NB4 (cell line): Measurements from ENCODE around the gene DYSF.

Experiments used
- DNase-seq: peaks from one replicate; pipeline ENCODE4 v3.0.0; 2010; ENCODE audit warnings: low read depth
- H3K4me3 ChIP-seq: one replicate; pipeline ENCODE4 v1.5.1; 2011; ENCODE audit warnings: mild to moderate bottlenecking, low read depth, low read length, moderate library complexity
- MYC ChIP-seq: IDR thresholded peaks from 2 replicates; pipeline ENCODE4 v1.6.1; 2011; ENCODE audit warnings: low read depth, low read length
- POLR2A ChIP-seq: IDR thresholded peaks from 2 replicates; pipeline ENCODE4 v1.6.1; 2011; ENCODE audit warnings: mild to moderate bottlenecking; ENCODE audit not compliant: insufficient read length; ENCODE audit errors: extremely low read depth
- TF ChIP-seq, protein P1 (sequence below): IDR thresholded peaks from one replicate; pipeline ENCODE4 v1.5.1; 2012; ENCODE audit warnings: low read depth, low read length
- TF ChIP-seq, protein P2 (sequence below): IDR thresholded peaks from 2 replicates; pipeline ENCODE4 v1.6.1; 2011; ENCODE audit warnings: low read depth, low read length

DYSF gene

DNA sequence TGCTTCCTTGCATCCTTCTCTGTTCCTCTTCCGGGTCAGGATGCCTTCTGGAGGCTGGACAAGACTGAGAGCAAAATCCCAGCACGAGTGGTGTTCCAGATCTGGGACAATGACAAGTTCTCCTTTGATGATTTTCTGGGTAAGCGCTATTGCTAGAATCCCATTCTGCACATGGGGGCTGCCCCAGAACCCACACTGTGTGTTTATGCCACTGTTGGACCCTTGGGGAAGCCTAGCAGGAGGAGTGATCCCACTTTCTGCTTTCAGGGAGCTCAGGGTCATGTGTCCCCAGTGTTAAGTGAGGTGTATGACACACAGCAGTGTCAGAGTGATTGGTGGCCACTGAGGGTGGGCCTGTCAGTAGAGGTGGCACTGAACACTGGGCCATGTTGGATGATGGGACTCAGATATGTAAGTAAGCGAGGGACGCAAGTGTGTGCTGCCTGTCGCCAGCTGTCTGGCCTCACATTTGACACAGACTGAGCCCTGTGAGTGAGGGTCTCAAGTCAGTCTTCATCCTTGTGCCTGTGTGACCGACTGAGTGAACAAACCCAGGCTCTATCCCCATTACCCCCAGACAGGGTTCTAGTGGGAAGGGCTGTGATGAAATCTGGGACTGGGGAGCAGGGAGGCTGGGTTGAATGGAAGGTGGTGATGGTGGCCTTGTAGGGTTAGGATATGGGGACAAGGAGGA lies 220.9 kb downstream of the DYSF start:
- DNase-seq = no peak
- no peak overlapping the region for H3K4me3 ChIP-seq
- TF ChIP-seq, protein P1, sequence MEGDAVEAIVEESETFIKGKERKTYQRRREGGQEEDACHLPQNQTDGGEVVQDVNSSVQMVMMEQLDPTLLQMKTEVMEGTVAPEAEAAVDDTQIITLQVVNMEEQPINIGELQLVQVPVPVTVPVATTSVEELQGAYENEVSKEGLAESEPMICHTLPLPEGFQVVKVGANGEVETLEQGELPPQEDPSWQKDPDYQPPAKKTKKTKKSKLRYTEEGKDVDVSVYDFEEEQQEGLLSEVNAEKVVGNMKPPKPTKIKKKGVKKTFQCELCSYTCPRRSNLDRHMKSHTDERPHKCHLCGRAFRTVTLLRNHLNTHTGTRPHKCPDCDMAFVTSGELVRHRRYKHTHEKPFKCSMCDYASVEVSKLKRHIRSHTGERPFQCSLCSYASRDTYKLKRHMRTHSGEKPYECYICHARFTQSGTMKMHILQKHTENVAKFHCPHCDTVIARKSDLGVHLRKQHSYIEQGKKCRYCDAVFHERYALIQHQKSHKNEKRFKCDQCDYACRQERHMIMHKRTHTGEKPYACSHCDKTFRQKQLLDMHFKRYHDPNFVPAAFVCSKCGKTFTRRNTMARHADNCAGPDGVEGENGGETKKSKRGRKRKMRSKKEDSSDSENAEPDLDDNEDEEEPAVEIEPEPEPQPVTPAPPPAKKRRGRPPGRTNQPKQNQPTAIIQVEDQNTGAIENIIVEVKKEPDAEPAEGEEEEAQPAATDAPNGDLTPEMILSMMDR = no peak
- TF ChIP-seq POLR2A (no peak), MYC (no peak)
- TF ChIP-seq, protein P2, sequence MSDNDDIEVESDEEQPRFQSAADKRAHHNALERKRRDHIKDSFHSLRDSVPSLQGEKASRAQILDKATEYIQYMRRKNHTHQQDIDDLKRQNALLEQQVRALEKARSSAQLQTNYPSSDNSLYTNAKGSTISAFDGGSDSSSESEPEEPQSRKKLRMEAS = no peak

DNA sequence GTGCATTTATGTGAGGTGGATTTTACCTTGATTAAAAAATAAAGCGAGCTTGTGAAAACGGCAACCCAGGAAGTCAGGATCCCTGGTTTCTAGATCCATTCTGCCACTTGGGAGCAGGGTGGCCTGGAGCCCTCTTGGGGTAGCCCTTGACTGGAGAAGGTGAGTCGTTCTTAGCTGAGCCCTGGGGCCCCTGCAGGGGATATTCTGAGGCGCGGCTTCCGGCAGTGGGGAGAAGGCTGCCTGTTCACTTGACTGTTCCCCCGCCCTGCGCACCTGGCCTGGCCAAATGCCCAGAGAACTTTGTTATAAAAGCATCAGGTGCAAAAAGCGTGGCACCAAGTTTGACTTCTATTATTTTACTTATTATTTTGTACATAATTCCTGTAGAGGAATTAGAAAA lies 221.9 kb downstream of the DYSF start:
- TF ChIP-seq POLR2A (no peak), MYC (no peak)
- TF ChIP-seq, protein P2 = no peak
- TF ChIP-seq, protein P1 = no peak
- no peak for DNase-seq
- no peak overlapping the region for H3K4me3 ChIP-seq

DNA sequence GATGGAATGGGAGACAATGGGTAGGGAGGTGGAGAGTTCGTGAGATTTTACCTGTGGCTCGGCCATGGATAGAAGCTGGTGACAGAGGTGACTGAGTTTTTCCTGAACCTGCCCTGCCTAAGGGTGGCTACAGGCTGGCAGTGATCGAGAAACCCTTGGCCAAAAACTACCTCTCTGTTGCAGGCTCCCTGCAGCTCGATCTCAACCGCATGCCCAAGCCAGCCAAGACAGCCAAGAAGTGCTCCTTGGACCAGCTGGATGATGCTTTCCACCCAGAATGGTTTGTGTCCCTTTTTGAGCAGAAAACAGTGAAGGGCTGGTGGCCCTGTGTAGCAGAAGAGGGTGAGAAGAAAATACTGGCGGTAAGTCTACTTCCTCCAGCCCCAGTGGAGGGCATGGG lies 225.5 kb downstream of the DYSF start:
- no peak overlapping the region for H3K4me3 ChIP-seq
- TF ChIP-seq, protein P1 = no peak
- TF ChIP-seq MYC (no peak), POLR2A (no peak)
- TF ChIP-seq, protein P2 = no peak
- DNase-seq = no peak

DNA sequence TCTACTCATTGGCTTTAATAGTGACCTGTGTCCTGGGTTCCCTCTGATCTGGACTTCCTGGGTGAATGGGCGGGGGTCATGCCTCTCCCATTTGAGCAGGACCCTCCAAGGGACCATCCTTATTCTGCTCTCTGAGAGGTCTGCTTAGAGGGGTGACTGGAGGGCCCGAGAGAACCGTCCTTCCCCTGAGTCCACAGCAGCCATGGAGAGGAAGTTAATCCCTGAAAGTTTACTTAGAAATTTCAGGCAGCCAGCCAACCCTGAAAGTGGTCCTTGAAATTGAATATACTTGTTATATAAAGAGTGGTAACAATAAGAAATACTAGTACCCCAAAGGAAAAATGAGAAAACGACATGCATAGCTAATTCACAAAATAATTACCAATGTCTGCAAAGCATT lies 226.1 kb downstream of the DYSF start:
- no peak for DNase-seq
- TF ChIP-seq MYC (no peak), POLR2A (no peak)
- TF ChIP-seq, protein P1 = no peak
- TF ChIP-seq, protein P2 = no peak
- no peak overlapping the region for H3K4me3 ChIP-seq

DNA sequence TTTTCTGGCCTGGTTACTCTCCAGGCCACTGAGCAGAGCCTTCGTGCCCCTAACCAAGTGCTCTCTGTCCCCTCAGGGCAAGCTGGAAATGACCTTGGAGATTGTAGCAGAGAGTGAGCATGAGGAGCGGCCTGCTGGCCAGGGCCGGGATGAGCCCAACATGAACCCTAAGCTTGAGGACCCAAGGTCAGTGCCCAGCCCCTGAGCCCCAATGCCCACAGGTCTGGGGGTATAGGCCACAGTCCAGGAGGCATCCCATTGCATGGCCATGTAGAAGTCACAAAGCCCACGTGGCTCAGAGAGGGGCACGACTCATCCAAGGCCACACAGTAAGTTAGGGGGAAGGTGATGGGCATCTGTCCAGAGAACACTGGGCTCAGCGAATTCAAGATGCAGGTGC lies 227.6 kb downstream of the DYSF start:
- no peak for DNase-seq
- no peak overlapping the region for H3K4me3 ChIP-seq
- no peak for TF ChIP-seq MYC
- TF ChIP-seq, protein P1 = no peak
- no peak for TF ChIP-seq POLR2A
- TF ChIP-seq, protein P2 = no peak
